Suprapubic skin (tissue), 4 donors: ENCODE results near the gene TRIO. TPM values are rescaled to one million over a fixed set of nuclear protein-coding genes. Genes with fewer than 3 reads are reported as not detected.

Source experiments
- DNase-seq, 2 donors: peaks; one replicate each; pipeline ENCODE4 v3.0.0-alpha.2; 2019; ENCODE audit warnings: low spot score in 2 of 2
- H3K27ac ChIP-seq: fragments of 200-600 bp; sonication (generic); one replicate; pipeline ENCODE4 v1.5.1; 2019
- H3K27me3 ChIP-seq: fragments of 200-600 bp; sonication (generic); one replicate; pipeline ENCODE4 v1.5.1; 2019
- H3K36me3 ChIP-seq: fragments of 200-600 bp; sonication (generic); one replicate; pipeline ENCODE4 v1.5.1; 2019
- H3K4me1 ChIP-seq: fragments of 200-600 bp; sonication (generic); one replicate; pipeline ENCODE4 v1.5.1; 2019
- H3K4me3 ChIP-seq: fragments of 200-600 bp; sonication (generic); one replicate; pipeline ENCODE4 v1.5.1; 2019; ENCODE audit warnings: mild to moderate bottlenecking
- H3K9me3 ChIP-seq: fragments of 200-600 bp; sonication (generic); one replicate; pipeline ENCODE4 v1.5.1; 2019
- EP300 ChIP-seq: sonication (generic); formaldehyde crosslinking; IDR thresholded peaks from one replicate; pipeline ENCODE4 v1.6.1; 2017; ENCODE audit warnings: antibody characterized with exemption
- POLR2A ChIP-seq, 2 donors: fragments of 450-650 bp; IDR thresholded peaks; one replicate each; pipeline ENCODE4 v1.6.1; 2017; ENCODE audit warnings: antibody characterized with exemption in 2 of 2, mild to moderate bottlenecking in 2 of 2, moderate library complexity in 2 of 2
- POLR2AphosphoS5 ChIP-seq, 3 donors: sonication (generic); formaldehyde crosslinking; IDR thresholded peaks; one replicate each; pipeline ENCODE4 v1.6.1; 2017; ENCODE audit warnings: antibody characterized with exemption in 3 of 3
- WGBS: methylation state at CpG from one replicate; pipeline ENCODE4 v1.1.5; 2018; 5-methylcytosine and 5-hydroxymethylcytosine counted together
- total RNA-seq, 4 donors: library from RNA; depleted of rRNA; stranded (reverse); fragments of >200 nt; gene quantifications; one replicate each; pipeline ENCODE4 v1.1.0, GENCODE V29; 2016
- TF ChIP-seq, protein P1 (sequence below), 2 donors: fragments of 200-600 bp in 1 of 2; fragments of 450-650 bp in 1 of 2; sonication (generic) in 1 of 2; IDR thresholded peaks; one replicate each; pipeline ENCODE4 v1.5.1; 2016 to 2019; ENCODE audit warnings: antibody characterized with exemption in 2 of 2, mild to moderate bottlenecking in 1 of 2, moderate library complexity in 1 of 2

Gene TRIO
- total RNA-seq, 4 donors from 2014 or later: 62.7 to 159 (median 70.4) TPM

DNA sequence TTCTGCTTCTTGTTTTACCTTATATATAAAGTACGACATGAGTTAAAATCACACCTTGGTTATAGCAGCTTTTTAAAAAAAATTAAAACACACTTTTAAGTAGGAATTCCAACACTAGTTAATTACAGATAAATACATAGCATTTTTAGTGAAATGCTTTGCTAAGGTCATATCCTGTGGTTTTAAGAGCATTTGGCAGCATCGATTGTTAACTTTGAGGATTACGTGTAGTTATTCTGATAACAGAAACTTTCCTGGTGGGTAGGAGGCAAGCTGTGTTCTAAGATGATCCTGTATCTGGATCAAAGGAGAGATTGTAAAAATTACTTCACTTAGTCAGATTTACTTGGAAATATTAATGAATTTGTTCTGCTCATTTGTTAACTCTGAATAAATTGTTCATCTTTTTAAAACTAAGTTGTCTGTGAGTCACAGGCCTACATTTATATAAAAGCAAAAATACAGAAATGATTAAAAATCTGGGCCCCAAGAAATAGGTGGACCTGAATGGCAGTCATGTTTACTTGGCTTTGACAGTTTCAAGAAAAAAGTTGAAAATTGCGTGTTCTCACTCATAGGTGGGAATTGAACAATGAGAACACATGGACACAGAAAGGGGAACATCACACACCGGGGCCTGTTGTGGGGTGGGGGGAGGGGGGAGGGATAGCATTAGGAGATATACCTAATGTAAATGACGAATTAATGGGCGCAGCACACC lies 58.3 kb downstream of the TRIO start:
- Histone ChIP-seq H3K27ac (no peak overlapping the region), H3K4me3 (no peak overlapping the region), H3K27me3 (no peaks in the 10 kb centered on the region), H3K9me3 (no peaks in the 10 kb centered on the region), H3K4me1 (peaks cover 36% of the 10 kb centered on the region), H3K36me3 (no peaks in the 10 kb centered on the region)
- TF ChIP-seq POLR2A (IDR thresholded peaks at IDR 0.05): no peak
- TF ChIP-seq EP300: no peak
- no peak for TF ChIP-seq POLR2AphosphoS5 (IDR thresholded peaks at IDR 0.05)
- TF ChIP-seq, protein P1, sequence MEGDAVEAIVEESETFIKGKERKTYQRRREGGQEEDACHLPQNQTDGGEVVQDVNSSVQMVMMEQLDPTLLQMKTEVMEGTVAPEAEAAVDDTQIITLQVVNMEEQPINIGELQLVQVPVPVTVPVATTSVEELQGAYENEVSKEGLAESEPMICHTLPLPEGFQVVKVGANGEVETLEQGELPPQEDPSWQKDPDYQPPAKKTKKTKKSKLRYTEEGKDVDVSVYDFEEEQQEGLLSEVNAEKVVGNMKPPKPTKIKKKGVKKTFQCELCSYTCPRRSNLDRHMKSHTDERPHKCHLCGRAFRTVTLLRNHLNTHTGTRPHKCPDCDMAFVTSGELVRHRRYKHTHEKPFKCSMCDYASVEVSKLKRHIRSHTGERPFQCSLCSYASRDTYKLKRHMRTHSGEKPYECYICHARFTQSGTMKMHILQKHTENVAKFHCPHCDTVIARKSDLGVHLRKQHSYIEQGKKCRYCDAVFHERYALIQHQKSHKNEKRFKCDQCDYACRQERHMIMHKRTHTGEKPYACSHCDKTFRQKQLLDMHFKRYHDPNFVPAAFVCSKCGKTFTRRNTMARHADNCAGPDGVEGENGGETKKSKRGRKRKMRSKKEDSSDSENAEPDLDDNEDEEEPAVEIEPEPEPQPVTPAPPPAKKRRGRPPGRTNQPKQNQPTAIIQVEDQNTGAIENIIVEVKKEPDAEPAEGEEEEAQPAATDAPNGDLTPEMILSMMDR (IDR thresholded peaks at IDR 0.05): no peak
- no peak for DNase-seq
- WGBS: 86% methylated on average over 7 of the region's 7 CpGs

DNA sequence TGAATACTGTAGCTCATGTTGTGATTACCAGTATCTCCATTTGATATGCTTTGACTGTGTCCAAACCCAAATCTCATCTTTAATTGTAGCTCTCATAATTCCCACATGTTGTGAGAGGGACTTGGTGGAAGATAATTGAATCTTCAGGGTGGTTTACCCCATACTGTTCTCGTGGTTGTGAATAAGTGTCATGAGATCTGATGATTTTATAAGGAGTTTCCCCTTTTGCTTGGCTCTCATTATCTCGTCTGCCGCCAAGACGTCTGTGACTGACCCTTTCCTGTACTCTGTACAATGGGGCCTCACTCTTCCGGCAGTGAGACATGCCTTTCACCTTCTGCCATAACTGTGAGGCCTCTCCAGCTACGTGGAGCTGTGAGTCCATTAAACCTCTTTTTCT lies 59.3 kb downstream of the TRIO start:
- TF ChIP-seq EP300: no peak
- TF ChIP-seq POLR2AphosphoS5 (IDR thresholded peaks at IDR 0.05): no peak
- TF ChIP-seq POLR2A (IDR thresholded peaks at IDR 0.05): no peak
- TF ChIP-seq, protein P1 (IDR thresholded peaks at IDR 0.05): no peak
- H3K36me3 ChIP-seq: no peaks in the 10 kb centered on the region
- peaks cover 28% of the 10 kb centered on the region for H3K4me1 ChIP-seq
- H3K27ac ChIP-seq: no peak overlapping the region
- H3K27me3 ChIP-seq: no peaks in the 10 kb centered on the region
- no peak overlapping the region for H3K4me3 ChIP-seq
- no peaks in the 10 kb centered on the region for H3K9me3 ChIP-seq
- 78% methylated on average over 6 of the region's 6 CpGs for WGBS
- DNase-seq: no peak

DNA sequence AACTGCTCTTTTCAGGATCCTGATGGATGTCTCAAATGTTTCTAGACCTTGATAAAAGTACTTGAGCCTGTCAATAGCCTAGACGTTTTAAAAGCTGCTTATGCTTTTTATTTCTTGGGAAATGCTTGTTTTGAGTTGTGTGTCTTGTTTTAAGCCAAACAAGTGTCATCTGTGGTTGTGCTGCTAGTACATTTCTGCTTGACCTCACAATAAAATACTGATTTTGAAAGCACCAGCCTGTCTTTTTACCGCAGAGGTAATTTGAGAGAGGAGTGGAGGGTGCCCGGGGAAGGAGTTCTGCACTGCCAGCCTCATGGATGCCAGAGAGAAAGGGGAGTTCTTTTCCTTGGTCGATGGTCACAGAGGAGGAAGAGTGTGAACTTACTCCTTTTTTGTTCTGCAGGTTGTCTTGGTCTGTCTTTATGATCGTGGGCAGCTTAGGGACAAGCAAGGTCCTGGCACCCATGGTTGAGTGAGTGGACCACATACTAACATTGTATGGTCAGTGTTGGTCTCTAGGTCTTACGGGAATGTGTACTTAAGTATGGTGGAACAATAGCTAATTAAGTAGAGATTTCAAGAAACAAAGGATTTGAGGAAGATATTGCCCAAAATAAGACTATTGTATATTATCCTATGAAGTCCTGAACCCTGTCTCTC lies 61.0 kb downstream of the TRIO start:
- Histone ChIP-seq H3K27me3 (no peaks in the 10 kb centered on the region), H3K9me3 (no peaks in the 10 kb centered on the region), H3K4me3 (no peak overlapping the region), H3K4me1 (peaks cover 39% of the 10 kb centered on the region), H3K36me3 (no peaks in the 10 kb centered on the region), H3K27ac (peak overlapping the region; percentile 46)
- TF ChIP-seq POLR2A (IDR thresholded peaks at IDR 0.05) (no peak), POLR2AphosphoS5 (IDR thresholded peaks at IDR 0.05) (no peak), EP300 (no peak)
- TF ChIP-seq, protein P1 (IDR thresholded peaks at IDR 0.05): no peak
- WGBS: 77% methylated on average over 6 of the region's 6 CpGs
- DNase-seq: no peak

DNA sequence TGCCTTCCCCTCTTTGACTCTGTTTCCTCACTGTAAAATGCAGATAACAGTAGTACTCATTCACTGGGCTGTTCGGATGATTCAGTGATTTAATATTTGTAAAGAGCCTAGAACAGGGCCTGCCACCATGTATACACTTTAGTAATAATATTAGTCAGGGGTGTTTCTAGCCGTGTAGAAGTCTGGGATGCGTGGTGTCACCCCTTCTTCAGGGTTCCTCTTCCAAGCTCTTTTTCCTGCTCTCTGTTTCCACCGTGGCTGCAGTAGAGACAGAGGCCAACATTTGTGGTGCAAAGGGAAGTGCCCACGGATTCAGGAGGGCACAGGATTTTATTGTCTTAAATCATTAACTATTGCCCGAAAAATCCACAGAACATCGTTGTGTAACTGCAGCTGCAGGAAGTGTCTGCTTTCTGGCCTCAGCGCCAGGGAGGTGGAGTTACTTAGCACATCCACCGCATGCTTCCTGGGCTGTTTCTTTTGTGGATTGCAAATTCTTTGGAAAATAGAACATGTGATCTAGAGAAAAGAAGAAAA lies 61.7 kb downstream of the TRIO start:
- peak; percentile 79 to 88 for DNase-seq

More for the DNA sequence above, 61.7 kb downstream of the TRIO start:
- Histone ChIP-seq H3K4me1 (peaks cover 34% of the 10 kb centered on the region), H3K36me3 (no peaks in the 10 kb centered on the region), H3K4me3 (no peak overlapping the region), H3K9me3 (no peaks in the 10 kb centered on the region), H3K27ac (peak overlapping the region; percentile 46), H3K27me3 (no peaks in the 10 kb centered on the region)
- 19% methylated on average over 9 of the region's 9 CpGs for WGBS
- TF ChIP-seq POLR2AphosphoS5 (IDR thresholded peaks at IDR 0.05): no peak
- no peak for TF ChIP-seq EP300
- TF ChIP-seq POLR2A (IDR thresholded peaks at IDR 0.05): no peak
- TF ChIP-seq, protein P1 (IDR thresholded peaks at IDR 0.05): no peak
